ENCODE data around the gene AP2A2.
A peak's percentile ranks its signal among the peaks of the same experiment; 100 is the strongest.

The AP2A2 gene

GRCh38 chr11:1042626-1043562 is 117.2 kb downstream of the AP2A2 start:
- DNase-seq (ENCODE audit: low spot score), result no peak

- DNase-seq (ENCODE audit: low spot score), result no peak
Measured at GRCh38 chr11:1043563-1044096, 118.0 kb downstream of the AP2A2 start.

- DNase-seq (ENCODE audit: low spot score), result no peak
Measured at GRCh38 chr11:1044160-1044559, 118.5 kb downstream of the AP2A2 start.

- no peak for DNase-seq (ENCODE audit: low spot score)
Measured at GRCh38 chr11:1047595-1048156, 122.0 kb downstream of the AP2A2 start.

- no peak for DNase-seq (ENCODE audit: low spot score)
Measured at GRCh38 chr11:1048375-1049070, 122.9 kb downstream of the AP2A2 start.

GRCh38 chr11:1049071-1049405 is 123.4 kb downstream of the AP2A2 start:
- no peak for DNase-seq (ENCODE audit: low spot score)

GRCh38 chr11:1049431-1049891 is 123.8 kb downstream of the AP2A2 start:
- no peak for DNase-seq (ENCODE audit: low spot score)

- no peak for DNase-seq (ENCODE audit: low spot score)
Measured at GRCh38 chr11:1049911-1050580, 124.4 kb downstream of the AP2A2 start.

- peak; percentile 72 for DNase-seq (ENCODE audit: low spot score)
Measured at GRCh38 chr11:1050581-1051355, 125.1 kb downstream of the AP2A2 start.

- DNase-seq (ENCODE audit: low spot score), result no peak
Measured at GRCh38 chr11:1051356-1052132, 125.9 kb downstream of the AP2A2 start.

- no peak for DNase-seq (ENCODE audit: low spot score)
Measured at GRCh38 chr11:1052133-1053011, 126.7 kb downstream of the AP2A2 start.

GRCh38 chr11:1053121-1053901 is 127.6 kb downstream of the AP2A2 start:
- DNase-seq (ENCODE audit: low spot score), result no peak

GRCh38 chr11:1054143-1055108 is 128.8 kb downstream of the AP2A2 start:
- DNase-seq (ENCODE audit: low spot score), result no peak

- no peak for DNase-seq (ENCODE audit: low spot score)
Measured at GRCh38 chr11:1055109-1055703, 129.5 kb downstream of the AP2A2 start.

- DNase-seq (ENCODE audit: low spot score), result no peak
Measured at GRCh38 chr11:1055990-1056771, 130.5 kb downstream of the AP2A2 start.

GRCh38 chr11:1057806-1058205 is 132.1 kb downstream of the AP2A2 start:
- DNase-seq (ENCODE audit: low spot score), result no peak
